HepG2 (cell line): ENCODE measurements around the gene PGM2. TPM values are rescaled to one million over a fixed set of nuclear protein-coding genes. Genes with fewer than 3 reads are reported as not detected.

Experiments used
- CEBPB ChIP-seq: IDR thresholded peaks from 2 replicates; pipeline ENCODE4 v1.6.1; 2011; ENCODE audit warnings: low read depth, low read length, improper control_type of control experiment, borderline replicate concordance
- DMAP1 ChIP-seq: IDR thresholded peaks from 2 replicates; pipeline ENCODE4 v1.6.1; 2016
- GATAD2A ChIP-seq: IDR thresholded peaks from 2 replicates; pipeline ENCODE4 v1.6.1; 2016
- HNRNPH1 ChIP-seq: fragments of 200-400 bp; formaldehyde crosslinking; optimal IDR thresholded peaks from 2 replicates; pipeline ENCODE3; 2017; ENCODE audit warnings: mild to moderate bottlenecking, low read depth, low read length
- JUND ChIP-seq: sonication (generic); formaldehyde crosslinking; IDR thresholded peaks from 2 replicates; pipeline ENCODE4 v1.8.0; 2022; ENCODE audit warnings: mild to moderate bottlenecking, missing genetic modification reagents
- MBD4 ChIP-seq: IDR thresholded peaks from 2 replicates; pipeline ENCODE4 v1.6.1; 2012; ENCODE audit warnings: low read length, inconsistent platforms, borderline replicate concordance
- SMC3 ChIP-seq: IDR thresholded peaks from 2 replicates; pipeline ENCODE4 v1.6.1; 2011; ENCODE audit warnings: low read length, improper control_type of control experiment
- ZNF251 ChIP-seq: sonication (generic); formaldehyde crosslinking; IDR thresholded peaks from 2 replicates; pipeline ENCODE4 v1.9.0; 2021; ENCODE audit warnings: mild to moderate bottlenecking, missing genetic modification reagents
- polyA plus RNA-seq, 8 experiments: library from polyadenylated mRNA; depleted of rRNA in 3 of 8; stranded (reverse) in 7 of 8; unstranded in 1 of 8; fragments of >200 nt; fragmentation: Illumina TruSeq in 4 of 8; extraction: Trizol in 4 of 8; gene quantifications; 2 replicates each; pipeline versions ENCODE4 v1.2.1 to v1.2.3, GENCODE V29; 2011 to 2016; ENCODE audit warnings: low read depth in 4 of 8, missing spikeins in 1 of 8, mixed read lengths in 1 of 8; ENCODE audit not compliant: insufficient read depth in 1 of 8
- total RNA-seq, 5 experiments: library from RNA; depleted of rRNA; stranded (reverse); fragments of >200 nt; fragmentation: Illumina TruSeq; extraction: Trizol; gene quantifications; 2 replicates each; pipeline ENCODE4 v1.2.3, GENCODE V29; 2016; ENCODE audit warnings: low read depth in 1 of 5
- TF ChIP-seq, protein P1 (sequence below): sonication (generic); formaldehyde crosslinking; IDR thresholded peaks from 2 replicates; pipeline ENCODE4 v1.9.0; 2021; ENCODE audit warnings: mild to moderate bottlenecking, missing genetic modification reagents
- TF ChIP-seq, protein P2 (sequence below): IDR thresholded peaks from 2 replicates; pipeline ENCODE4 v1.6.1; 2016
- TF ChIP-seq, protein P3 (sequence below): sonication (generic); formaldehyde crosslinking; conservative IDR thresholded peaks from 2 replicates; pipeline ENCODE4 v1.4.0; 2020; ENCODE audit warnings: mild to moderate bottlenecking, missing genetic modification reagents, moderate library complexity
- TF ChIP-seq, protein P4 (sequence below): sonication (generic); formaldehyde crosslinking; IDR thresholded peaks from 2 replicates; pipeline ENCODE4 v1.4.0; 2020; ENCODE audit warnings: missing genetic modification reagents
- TF ChIP-seq, protein P5 (sequence below): sonication (generic); formaldehyde crosslinking; IDR thresholded peaks from 2 replicates; pipeline ENCODE4 v1.5.1; 2020; ENCODE audit warnings: missing genetic modification reagents, mild to moderate bottlenecking, borderline replicate concordance

Gene PGM2
- total and polyA plus RNA-seq, 2 of the 13 experiments (the other 11 are each of a cell fraction or from before 2014, with no cell fraction given) = 14.6 to 36.9 TPM

DNA sequence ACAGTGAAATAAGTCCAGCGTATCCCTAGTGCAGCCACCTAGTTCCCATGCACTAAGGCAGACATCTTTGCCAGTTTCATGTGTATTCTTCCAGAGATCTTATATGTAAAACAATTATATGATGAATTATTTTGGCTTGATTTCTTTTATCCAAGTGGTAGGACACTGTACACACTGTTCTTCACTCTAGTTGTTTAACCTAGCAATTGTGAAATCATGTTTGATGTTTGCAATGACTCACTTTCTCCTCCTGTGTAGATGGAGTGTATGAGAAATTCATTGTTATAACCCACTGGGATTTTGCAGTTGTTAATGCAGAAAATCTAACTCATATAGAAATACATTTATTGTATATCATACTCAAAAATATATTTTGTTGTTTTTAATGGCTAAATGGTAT is 46.9 kb downstream of the PGM2 start (continued):
- TF ChIP-seq, protein P1, sequence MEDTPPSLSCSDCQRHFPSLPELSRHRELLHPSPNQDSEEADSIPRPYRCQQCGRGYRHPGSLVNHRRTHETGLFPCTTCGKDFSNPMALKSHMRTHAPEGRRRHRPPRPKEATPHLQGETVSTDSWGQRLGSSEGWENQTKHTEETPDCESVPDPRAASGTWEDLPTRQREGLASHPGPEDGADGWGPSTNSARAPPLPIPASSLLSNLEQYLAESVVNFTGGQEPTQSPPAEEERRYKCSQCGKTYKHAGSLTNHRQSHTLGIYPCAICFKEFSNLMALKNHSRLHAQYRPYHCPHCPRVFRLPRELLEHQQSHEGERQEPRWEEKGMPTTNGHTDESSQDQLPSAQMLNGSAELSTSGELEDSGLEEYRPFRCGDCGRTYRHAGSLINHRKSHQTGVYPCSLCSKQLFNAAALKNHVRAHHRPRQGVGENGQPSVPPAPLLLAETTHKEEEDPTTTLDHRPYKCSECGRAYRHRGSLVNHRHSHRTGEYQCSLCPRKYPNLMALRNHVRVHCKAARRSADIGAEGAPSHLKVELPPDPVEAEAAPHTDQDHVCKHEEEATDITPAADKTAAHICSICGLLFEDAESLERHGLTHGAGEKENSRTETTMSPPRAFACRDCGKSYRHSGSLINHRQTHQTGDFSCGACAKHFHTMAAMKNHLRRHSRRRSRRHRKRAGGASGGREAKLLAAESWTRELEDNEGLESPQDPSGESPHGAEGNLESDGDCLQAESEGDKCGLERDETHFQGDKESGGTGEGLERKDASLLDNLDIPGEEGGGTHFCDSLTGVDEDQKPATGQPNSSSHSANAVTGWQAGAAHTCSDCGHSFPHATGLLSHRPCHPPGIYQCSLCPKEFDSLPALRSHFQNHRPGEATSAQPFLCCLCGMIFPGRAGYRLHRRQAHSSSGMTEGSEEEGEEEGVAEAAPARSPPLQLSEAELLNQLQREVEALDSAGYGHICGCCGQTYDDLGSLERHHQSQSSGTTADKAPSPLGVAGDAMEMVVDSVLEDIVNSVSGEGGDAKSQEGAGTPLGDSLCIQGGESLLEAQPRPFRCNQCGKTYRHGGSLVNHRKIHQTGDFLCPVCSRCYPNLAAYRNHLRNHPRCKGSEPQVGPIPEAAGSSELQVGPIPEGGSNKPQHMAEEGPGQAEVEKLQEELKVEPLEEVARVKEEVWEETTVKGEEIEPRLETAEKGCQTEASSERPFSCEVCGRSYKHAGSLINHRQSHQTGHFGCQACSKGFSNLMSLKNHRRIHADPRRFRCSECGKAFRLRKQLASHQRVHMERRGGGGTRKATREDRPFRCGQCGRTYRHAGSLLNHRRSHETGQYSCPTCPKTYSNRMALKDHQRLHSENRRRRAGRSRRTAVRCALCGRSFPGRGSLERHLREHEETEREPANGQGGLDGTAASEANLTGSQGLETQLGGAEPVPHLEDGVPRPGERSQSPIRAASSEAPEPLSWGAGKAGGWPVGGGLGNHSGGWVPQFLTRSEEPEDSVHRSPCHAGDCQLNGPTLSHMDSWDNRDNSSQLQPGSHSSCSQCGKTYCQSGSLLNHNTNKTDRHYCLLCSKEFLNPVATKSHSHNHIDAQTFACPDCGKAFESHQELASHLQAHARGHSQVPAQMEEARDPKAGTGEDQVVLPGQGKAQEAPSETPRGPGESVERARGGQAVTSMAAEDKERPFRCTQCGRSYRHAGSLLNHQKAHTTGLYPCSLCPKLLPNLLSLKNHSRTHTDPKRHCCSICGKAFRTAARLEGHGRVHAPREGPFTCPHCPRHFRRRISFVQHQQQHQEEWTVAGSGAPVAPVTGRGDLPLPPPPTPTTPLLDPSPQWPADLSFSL = no peak
- TF ChIP-seq ZNF251 (no peak), DMAP1 (CRISPR knock-in tag) (no peak), JUND (CRISPR knock-in tag) (peak; percentile 51; the same call in 1 of the 2 replicates), SMC3 (peak; percentile 13; the same call in 1 of the 2 replicates), MBD4 (no peak), HNRNPH1 (no peak), CEBPB (peak; percentile 92), GATAD2A (peak; percentile 59)
- TF ChIP-seq, protein P2, sequence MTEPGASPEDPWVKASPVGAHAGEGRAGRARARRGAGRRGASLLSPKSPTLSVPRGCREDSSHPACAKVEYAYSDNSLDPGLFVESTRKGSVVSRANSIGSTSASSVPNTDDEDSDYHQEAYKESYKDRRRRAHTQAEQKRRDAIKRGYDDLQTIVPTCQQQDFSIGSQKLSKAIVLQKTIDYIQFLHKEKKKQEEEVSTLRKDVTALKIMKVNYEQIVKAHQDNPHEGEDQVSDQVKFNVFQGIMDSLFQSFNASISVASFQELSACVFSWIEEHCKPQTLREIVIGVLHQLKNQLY (CRISPR knock-in tag) = no peak
- TF ChIP-seq, protein P3, sequence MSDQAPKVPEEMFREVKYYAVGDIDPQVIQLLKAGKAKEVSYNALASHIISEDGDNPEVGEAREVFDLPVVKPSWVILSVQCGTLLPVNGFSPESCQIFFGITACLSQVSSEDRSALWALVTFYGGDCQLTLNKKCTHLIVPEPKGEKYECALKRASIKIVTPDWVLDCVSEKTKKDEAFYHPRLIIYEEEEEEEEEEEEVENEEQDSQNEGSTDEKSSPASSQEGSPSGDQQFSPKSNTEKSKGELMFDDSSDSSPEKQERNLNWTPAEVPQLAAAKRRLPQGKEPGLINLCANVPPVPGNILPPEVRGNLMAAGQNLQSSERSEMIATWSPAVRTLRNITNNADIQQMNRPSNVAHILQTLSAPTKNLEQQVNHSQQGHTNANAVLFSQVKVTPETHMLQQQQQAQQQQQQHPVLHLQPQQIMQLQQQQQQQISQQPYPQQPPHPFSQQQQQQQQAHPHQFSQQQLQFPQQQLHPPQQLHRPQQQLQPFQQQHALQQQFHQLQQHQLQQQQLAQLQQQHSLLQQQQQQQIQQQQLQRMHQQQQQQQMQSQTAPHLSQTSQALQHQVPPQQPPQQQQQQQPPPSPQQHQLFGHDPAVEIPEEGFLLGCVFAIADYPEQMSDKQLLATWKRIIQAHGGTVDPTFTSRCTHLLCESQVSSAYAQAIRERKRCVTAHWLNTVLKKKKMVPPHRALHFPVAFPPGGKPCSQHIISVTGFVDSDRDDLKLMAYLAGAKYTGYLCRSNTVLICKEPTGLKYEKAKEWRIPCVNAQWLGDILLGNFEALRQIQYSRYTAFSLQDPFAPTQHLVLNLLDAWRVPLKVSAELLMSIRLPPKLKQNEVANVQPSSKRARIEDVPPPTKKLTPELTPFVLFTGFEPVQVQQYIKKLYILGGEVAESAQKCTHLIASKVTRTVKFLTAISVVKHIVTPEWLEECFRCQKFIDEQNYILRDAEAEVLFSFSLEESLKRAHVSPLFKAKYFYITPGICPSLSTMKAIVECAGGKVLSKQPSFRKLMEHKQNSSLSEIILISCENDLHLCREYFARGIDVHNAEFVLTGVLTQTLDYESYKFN (CRISPR knock-in tag) = no peak
- TF ChIP-seq, protein P4, sequence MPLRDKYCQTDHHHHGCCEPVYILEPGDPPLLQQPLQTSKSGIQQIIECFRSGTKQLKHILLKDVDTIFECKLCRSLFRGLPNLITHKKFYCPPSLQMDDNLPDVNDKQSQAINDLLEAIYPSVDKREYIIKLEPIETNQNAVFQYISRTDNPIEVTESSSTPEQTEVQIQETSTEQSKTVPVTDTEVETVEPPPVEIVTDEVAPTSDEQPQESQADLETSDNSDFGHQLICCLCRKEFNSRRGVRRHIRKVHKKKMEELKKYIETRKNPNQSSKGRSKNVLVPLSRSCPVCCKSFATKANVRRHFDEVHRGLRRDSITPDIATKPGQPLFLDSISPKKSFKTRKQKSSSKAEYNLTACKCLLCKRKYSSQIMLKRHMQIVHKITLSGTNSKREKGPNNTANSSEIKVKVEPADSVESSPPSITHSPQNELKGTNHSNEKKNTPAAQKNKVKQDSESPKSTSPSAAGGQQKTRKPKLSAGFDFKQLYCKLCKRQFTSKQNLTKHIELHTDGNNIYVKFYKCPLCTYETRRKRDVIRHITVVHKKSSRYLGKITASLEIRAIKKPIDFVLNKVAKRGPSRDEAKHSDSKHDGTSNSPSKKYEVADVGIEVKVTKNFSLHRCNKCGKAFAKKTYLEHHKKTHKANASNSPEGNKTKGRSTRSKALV = no peak
- TF ChIP-seq, protein P5, sequence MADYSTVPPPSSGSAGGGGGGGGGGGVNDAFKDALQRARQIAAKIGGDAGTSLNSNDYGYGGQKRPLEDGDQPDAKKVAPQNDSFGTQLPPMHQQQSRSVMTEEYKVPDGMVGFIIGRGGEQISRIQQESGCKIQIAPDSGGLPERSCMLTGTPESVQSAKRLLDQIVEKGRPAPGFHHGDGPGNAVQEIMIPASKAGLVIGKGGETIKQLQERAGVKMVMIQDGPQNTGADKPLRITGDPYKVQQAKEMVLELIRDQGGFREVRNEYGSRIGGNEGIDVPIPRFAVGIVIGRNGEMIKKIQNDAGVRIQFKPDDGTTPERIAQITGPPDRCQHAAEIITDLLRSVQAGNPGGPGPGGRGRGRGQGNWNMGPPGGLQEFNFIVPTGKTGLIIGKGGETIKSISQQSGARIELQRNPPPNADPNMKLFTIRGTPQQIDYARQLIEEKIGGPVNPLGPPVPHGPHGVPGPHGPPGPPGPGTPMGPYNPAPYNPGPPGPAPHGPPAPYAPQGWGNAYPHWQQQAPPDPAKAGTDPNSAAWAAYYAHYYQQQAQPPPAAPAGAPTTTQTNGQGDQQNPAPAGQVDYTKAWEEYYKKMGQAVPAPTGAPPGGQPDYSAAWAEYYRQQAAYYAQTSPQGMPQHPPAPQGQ (CRISPR knock-in tag) = no peak
